NCI-H226 (cell line): ENCODE measurements around the gene MIDN.

Experiments used
- DNase-seq: peaks from one replicate; pipeline ENCODE4 v3.0.0-alpha.2; 2015

Gene MIDN

GRCh38 chr19:1271528-1272422, 23.4 kb downstream of the MIDN start:
- DNase-seq, result no peak

- DNase-seq, result no peak
Observed at GRCh38 chr19:1272423-1273262, 24.3 kb downstream of the MIDN start.

- no peak for DNase-seq
Observed at GRCh38 chr19:1273263-1274041, 25.1 kb downstream of the MIDN start.

- no peak for DNase-seq
Observed at GRCh38 chr19:1274081-1274851, 25.9 kb downstream of the MIDN start.

- DNase-seq, result no peak
Observed at GRCh38 chr19:1274852-1275259, 26.5 kb downstream of the MIDN start.

GRCh38 chr19:1275260-1275975, 27.0 kb downstream of the MIDN start, which contains the start of gene FAM174C:
FAM174C (plus strand) TSS chr19:1275530; CDS start chr19:1275550, 20 bp downstream.
- peak; percentile 96 for DNase-seq

- DNase-seq, result no peak
Observed at GRCh38 chr19:1275976-1276627, 27.7 kb downstream of the MIDN start.

GRCh38 chr19:1276628-1277022, 28.2 kb downstream of the MIDN start:
- DNase-seq, result no peak

- DNase-seq, result no peak
Observed at GRCh38 chr19:1277061-1277460, 28.7 kb downstream of the MIDN start.

- no peak for DNase-seq
Observed at GRCh38 chr19:1278074-1278473, 29.7 kb downstream of the MIDN start.

GRCh38 chr19:1278713-1279660, 30.6 kb downstream of the MIDN start:
- DNase-seq, result peak; percentile 0

GRCh38 chr19:1279782-1280341, 31.5 kb downstream of the MIDN start:
- DNase-seq, result peak; percentile 41

- no peak for DNase-seq
Observed at GRCh38 chr19:1280636-1281568, 32.5 kb downstream of the MIDN start.

- no peak for DNase-seq
Observed at GRCh38 chr19:1281569-1282287, 33.3 kb downstream of the MIDN start.

GRCh38 chr19:1282588-1283206, 34.3 kb downstream of the MIDN start:
- DNase-seq, result no peak

GRCh38 chr19:1283207-1283916, 35.0 kb downstream of the MIDN start:
- DNase-seq, result no peak
